ENCODE results near the gene TICRR.

Gene TICRR

DNA sequence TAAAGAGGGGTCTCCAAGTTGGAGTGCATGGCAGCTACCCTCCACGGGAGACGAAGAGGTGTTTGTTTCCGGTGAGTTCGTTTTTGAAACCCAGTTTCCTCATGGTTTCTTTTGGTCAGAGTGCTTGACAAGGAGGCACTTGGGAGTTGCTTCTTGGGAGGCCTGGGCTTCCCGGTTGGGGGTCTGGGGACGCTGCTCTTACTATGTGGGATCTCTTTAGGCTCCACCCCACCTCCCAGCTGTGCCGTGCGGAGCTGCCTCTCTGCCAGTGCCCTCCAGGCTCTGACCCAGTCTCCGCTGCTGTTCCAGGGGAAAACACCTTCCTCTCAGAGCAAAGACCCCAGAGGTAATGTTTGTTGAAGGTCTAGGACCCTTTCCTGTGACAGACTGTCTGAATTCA, 50.4 kb downstream of the TICRR start:
- no peak overlapping the region for H3K4me3 ChIP-seq (ENCODE audit: low read length)
- DNase-seq: no peak
- peaks cover 40% of the 10 kb centered on the region for H3K36me3 ChIP-seq (replicated peaks; ENCODE audit: insufficient read depth, low read length)
- H3K4me2 ChIP-seq (ENCODE audit: low read depth, low read length): no peak overlapping the region
- H3K27ac ChIP-seq (ENCODE audit: low read length): no peak overlapping the region
- H3K79me2 ChIP-seq (ENCODE audit: low read length): no peaks in the 10 kb centered on the region
- no peaks in the 10 kb centered on the region for H3F3A ChIP-seq (ENCODE audit: insufficient read depth, low read length)
- no peaks in the 10 kb centered on the region for H3K9me3 ChIP-seq (replicated peaks; ENCODE audit: insufficient read depth, low read length)
- H3K4me1 ChIP-seq (ENCODE audit: low read length): no peaks in the 10 kb centered on the region
- H3K9me2 ChIP-seq (replicated peaks; ENCODE audit: insufficient read depth, low read length): no peaks in the 10 kb centered on the region
- H4K20me1 ChIP-seq (ENCODE audit: insufficient read depth, low read length): no peaks in the 10 kb centered on the region
- no peak overlapping the region for H2AFZ ChIP-seq (ENCODE audit: low read length)
- TF ChIP-seq, protein P1, sequence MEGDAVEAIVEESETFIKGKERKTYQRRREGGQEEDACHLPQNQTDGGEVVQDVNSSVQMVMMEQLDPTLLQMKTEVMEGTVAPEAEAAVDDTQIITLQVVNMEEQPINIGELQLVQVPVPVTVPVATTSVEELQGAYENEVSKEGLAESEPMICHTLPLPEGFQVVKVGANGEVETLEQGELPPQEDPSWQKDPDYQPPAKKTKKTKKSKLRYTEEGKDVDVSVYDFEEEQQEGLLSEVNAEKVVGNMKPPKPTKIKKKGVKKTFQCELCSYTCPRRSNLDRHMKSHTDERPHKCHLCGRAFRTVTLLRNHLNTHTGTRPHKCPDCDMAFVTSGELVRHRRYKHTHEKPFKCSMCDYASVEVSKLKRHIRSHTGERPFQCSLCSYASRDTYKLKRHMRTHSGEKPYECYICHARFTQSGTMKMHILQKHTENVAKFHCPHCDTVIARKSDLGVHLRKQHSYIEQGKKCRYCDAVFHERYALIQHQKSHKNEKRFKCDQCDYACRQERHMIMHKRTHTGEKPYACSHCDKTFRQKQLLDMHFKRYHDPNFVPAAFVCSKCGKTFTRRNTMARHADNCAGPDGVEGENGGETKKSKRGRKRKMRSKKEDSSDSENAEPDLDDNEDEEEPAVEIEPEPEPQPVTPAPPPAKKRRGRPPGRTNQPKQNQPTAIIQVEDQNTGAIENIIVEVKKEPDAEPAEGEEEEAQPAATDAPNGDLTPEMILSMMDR (IDR thresholded peaks at IDR 0.05; ENCODE audit: low read length): no peak
- TF ChIP-seq EZH2 (optimal IDR thresholded peaks at IDR 0.05; ENCODE audit: low read depth, low read length) (no peak), EZH2phosphoT487 (IDR thresholded peaks at IDR 0.05; ENCODE audit: low read length) (no peak)
- no peaks in the 10 kb centered on the region for H3K27me3 ChIP-seq (replicated peaks; ENCODE audit: insufficient read depth, low read length)
- H3K9ac ChIP-seq (ENCODE audit: low read length): no peak overlapping the region

DNA sequence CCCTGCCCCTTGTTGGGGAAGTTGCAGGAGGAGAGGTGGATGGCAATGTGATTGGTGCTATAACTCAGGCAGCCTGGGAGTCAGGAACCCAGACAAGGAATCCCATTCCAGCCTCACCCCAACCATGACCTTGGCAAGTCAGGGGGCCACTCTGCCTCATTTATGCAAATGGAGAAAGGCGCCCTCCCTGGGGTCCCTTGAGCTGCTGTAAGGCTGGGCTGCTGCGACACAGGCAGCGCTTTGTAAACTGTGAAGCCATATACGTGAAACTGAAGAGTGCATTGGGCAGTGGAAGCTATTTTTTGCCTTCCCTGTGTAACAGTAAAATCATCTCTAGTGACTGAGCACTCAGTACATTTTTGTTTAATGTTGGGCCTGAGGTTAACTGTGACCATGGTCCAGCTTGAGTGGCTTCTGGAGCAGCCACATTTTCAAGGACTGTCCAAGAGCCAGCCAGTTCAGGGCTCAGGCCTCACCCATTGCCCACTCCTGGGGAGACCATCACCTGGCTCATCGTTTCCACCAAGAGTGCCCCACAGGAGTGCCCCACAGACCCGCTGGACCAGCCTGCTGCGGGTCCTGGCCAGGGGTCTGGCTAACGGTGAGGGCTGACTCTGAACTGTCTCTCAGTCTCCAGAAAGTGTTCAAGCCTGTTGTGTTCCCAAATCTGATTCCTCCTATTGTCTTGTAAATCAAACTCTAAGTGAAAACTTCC, 52.1 kb downstream of the TICRR start:
- Histone ChIP-seq H3K9ac (ENCODE audit: low read length) (no peak overlapping the region), H4K20me1 (ENCODE audit: insufficient read depth, low read length) (no peaks in the 10 kb centered on the region), H3K27ac (ENCODE audit: low read length) (no peak overlapping the region), H3K9me3 (replicated peaks; ENCODE audit: insufficient read depth, low read length) (no peaks in the 10 kb centered on the region), H3K4me3 (ENCODE audit: low read length) (no peak overlapping the region), H3K79me2 (ENCODE audit: low read length) (no peaks in the 10 kb centered on the region), H3K27me3 (replicated peaks; ENCODE audit: insufficient read depth, low read length) (no peaks in the 10 kb centered on the region), H3K36me3 (replicated peaks; ENCODE audit: insufficient read depth, low read length) (peaks cover 40% of the 10 kb centered on the region), H3K4me1 (ENCODE audit: low read length) (no peaks in the 10 kb centered on the region), H3K9me2 (replicated peaks; ENCODE audit: insufficient read depth, low read length) (no peaks in the 10 kb centered on the region), H3F3A (ENCODE audit: insufficient read depth, low read length) (no peaks in the 10 kb centered on the region), H3K4me2 (ENCODE audit: low read depth, low read length) (no peak overlapping the region), H2AFZ (ENCODE audit: low read length) (no peak overlapping the region)
- TF ChIP-seq EZH2phosphoT487 (IDR thresholded peaks at IDR 0.05; ENCODE audit: low read length): no peak
- TF ChIP-seq, protein P1 (IDR thresholded peaks at IDR 0.05; ENCODE audit: low read length): no peak
- no peak for DNase-seq

DNA sequence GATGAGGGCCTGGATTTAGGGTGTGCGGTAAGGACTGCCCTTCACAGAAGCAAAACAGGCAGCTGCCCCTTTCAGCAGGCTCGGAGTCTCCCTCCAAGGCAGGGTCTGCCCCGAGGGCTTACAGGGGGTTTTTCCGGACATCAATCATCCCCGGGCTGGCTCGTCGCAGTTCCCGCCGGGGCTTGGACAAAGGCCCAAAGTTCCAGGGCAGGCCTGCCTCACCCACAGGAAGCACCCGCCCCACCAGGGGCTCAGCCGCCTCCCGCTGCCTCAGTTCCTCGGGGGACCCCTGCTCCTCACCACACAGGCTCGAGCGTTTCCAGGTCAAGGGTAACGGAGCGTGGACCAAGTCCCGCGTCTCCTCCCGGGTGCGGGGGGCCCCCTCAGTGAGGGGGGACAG, 53.0 kb downstream of the TICRR start:
- Histone ChIP-seq H3K27me3 (replicated peaks; ENCODE audit: insufficient read depth, low read length) (no peaks in the 10 kb centered on the region), H3K36me3 (replicated peaks; ENCODE audit: insufficient read depth, low read length) (peaks cover 37% of the 10 kb centered on the region), H3K9me2 (replicated peaks; ENCODE audit: insufficient read depth, low read length) (no peaks in the 10 kb centered on the region), H3K9ac (ENCODE audit: low read length) (no peak overlapping the region), H3K4me3 (ENCODE audit: low read length) (no peak overlapping the region), H3K79me2 (ENCODE audit: low read length) (no peaks in the 10 kb centered on the region), H3F3A (ENCODE audit: insufficient read depth, low read length) (no peaks in the 10 kb centered on the region), H4K20me1 (ENCODE audit: insufficient read depth, low read length) (no peaks in the 10 kb centered on the region), H3K27ac (ENCODE audit: low read length) (no peak overlapping the region), H3K4me1 (ENCODE audit: low read length) (no peaks in the 10 kb centered on the region), H2AFZ (ENCODE audit: low read length) (no peak overlapping the region), H3K4me2 (ENCODE audit: low read depth, low read length) (no peak overlapping the region), H3K9me3 (replicated peaks; ENCODE audit: insufficient read depth, low read length) (no peaks in the 10 kb centered on the region)
- TF ChIP-seq EZH2phosphoT487 (IDR thresholded peaks at IDR 0.05; ENCODE audit: low read length) (no peak), EZH2 (optimal IDR thresholded peaks at IDR 0.05; ENCODE audit: low read depth, low read length) (no peak)
- TF ChIP-seq, protein P1 (IDR thresholded peaks at IDR 0.05; ENCODE audit: low read length): no peak
- no peak for DNase-seq
